Measurements from ENCODE around the gene KIRREL1.
"Not testable (repeated sequence)": the region's sequence is repeated elsewhere in the genome, so short reads cannot be mapped to it uniquely, and the experiment has no call there.

The KIRREL1 gene

DNA sequence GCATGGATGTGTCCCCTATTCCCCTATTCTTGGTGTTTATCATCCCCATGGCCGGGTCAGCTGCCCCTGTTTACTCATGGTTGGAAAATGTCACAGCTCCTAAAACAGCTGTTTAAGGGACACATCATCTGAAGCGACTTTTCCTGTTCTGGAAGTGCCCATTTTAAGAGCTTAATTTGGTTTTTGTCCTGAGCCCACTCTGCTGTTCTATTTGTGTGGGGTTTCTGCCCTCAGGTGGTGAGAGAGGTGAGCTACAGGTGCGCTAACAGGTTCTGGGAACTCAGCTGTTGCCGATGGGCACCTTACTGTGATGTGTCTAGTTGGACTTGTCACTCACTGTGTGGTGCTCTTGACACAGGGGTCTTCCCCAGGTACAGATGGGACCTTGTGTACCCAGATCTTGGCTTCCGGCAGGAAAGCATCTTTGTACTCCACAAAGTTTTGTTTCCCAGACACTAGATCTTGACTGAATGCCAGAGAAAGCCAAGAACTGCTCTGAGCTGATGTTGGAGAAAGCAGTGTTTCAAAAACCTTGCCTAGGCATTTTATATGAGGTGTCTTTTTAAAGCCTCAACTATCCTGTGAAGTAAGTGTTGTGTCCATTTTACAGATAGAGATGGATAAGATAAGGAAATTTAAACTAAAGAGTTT lies 128.3 kb downstream of the KIRREL1 start:
- no peaks in the 10 kb centered on the region for H3K9me3 ChIP-seq (ENCODE audit: control extremely low read depth in 1 of 5, control insufficient read depth in 4 of 5, insufficient read depth in 2 of 5, low read depth in 1 of 5, low read length in 4 of 5)
- no peaks in the 10 kb centered on the region for H3K36me3 ChIP-seq (ENCODE audit: control insufficient read depth in 4 of 4, insufficient read depth in 4 of 4, low read length in 3 of 4)
- peaks cover 0 to 16% (median 10%) of the 10 kb centered on the region in 5 experiments for H3K27me3 ChIP-seq (replicated peaks in 2 of 5; ENCODE audit: control insufficient read depth in 4 of 5, insufficient read depth in 5 of 5, low read length in 4 of 5)
- 40% methylated on average over 5 of the region's 5 CpGs for WGBS (ENCODE audit: insufficient coverage)
- no peak overlapping the region for H3K4me3 ChIP-seq (ENCODE audit: control insufficient read depth in 1 of 7, extremely low read depth in 1 of 7, insufficient read depth in 4 of 7, low read depth in 2 of 7, low read length in 6 of 7)
- peaks cover 0 to 15% (median 10%) of the 10 kb centered on the region in 4 experiments for H3K4me1 ChIP-seq (ENCODE audit: control extremely low read depth in 1 of 4, control insufficient read depth in 4 of 4, insufficient read depth in 4 of 4, low read length in 3 of 4)
- no peak overlapping the region for H3K27ac ChIP-seq (ENCODE audit: insufficient read depth in 1 of 2, low read depth in 1 of 2, low read length in 2 of 2, poor library complexity in 1 of 2, severe bottlenecking in 2 of 2)
- POLR2A ChIA-PET: no interaction called here
- CTCF ChIA-PET: interaction anchor here (0.5 to 18.9 kb wide), 15 partner anchors 9 to 616 kb away, joined by 3 to 418 read pairs (median 5); partner anchors contain the start of gene KIRREL1
- peak; percentile 40 to 63 (median 59) for DNase-seq

DNA sequence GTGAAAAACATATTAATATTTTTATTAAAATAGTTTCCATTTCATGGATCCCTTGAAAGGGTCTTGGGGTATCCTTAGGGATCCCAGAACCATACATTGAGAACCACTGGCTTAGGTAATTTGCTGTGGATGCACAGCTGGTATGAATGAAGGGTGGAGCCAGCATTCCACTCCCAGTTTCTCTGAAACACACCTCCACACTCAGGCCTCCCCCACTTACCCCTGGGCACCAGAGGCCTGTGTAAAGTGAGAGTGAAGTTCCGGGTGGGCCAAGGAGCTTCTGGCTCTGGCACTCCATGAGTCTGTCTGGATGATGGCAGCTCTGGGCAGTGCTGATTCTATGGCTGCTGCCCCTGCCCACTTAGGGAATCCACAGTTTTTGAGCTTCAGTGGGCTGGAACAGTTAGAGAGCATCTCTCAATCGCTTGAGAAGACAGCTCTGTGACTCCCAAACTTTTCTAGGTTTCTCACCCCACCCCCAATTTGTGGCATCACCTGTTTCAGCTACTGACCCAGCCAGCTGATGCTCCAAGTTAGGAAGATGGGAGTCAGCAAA lies 129.5 kb downstream of the KIRREL1 start:
- Histone ChIP-seq H3K27me3 (replicated peaks in 2 of 5; ENCODE audit: control insufficient read depth in 4 of 5, insufficient read depth in 5 of 5, low read length in 4 of 5) (peaks cover 0 to 14% (median 10%) of the 10 kb centered on the region in 5 experiments), H3K4me1 (ENCODE audit: control extremely low read depth in 1 of 4, control insufficient read depth in 4 of 4, insufficient read depth in 4 of 4, low read length in 3 of 4) (peaks cover 0 to 13% (median 8%) of the 10 kb centered on the region in 4 experiments), H3K9me3 (ENCODE audit: control extremely low read depth in 1 of 5, control insufficient read depth in 4 of 5, insufficient read depth in 2 of 5, low read depth in 1 of 5, low read length in 4 of 5) (no peaks in the 10 kb centered on the region), H3K27ac (ENCODE audit: insufficient read depth in 1 of 2, low read depth in 1 of 2, low read length in 2 of 2, poor library complexity in 1 of 2, severe bottlenecking in 2 of 2) (no peak overlapping the region), H3K36me3 (ENCODE audit: control insufficient read depth in 4 of 4, insufficient read depth in 4 of 4, low read length in 3 of 4) (no peaks in the 10 kb centered on the region), H3K4me3 (ENCODE audit: control insufficient read depth in 1 of 7, extremely low read depth in 1 of 7, insufficient read depth in 4 of 7, low read depth in 2 of 7, low read length in 6 of 7) (no peak overlapping the region)
- 100% methylated on average over 2 of the region's 2 CpGs for WGBS (ENCODE audit: insufficient coverage)
- CTCF ChIA-PET: interaction anchor here (0.9 to 18.9 kb wide), 15 partner anchors 10 to 544 kb away, joined by 3 to 418 read pairs (median 4); partner anchors contain the start of gene KIRREL1
- POLR2A ChIA-PET: interaction anchor here (0.5 kb wide), 1 partner anchor 11 kb away, joined by 3 read pairs; no protein-coding TSS in a partner anchor
- DNase-seq: no peak

DNA sequence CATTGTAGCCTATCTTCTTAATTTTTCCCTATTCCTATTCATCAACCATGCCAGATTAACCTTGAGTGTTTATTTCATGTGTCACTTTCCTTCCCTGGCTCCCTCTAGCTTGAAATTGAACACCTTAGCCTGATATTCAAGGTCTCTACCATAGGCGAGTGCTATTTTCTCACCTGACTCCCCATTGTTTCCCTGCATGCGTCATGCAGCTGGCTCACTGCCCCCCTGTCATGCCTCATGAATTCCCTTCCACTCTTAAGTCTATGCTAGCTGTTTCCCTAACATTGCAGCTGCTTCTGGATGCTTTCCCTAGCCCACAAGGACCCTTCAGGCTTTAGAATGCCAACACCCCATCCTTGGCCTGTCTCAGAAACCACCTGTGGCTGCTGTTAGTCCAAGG lies 130.6 kb downstream of the KIRREL1 start:
- Histone ChIP-seq H3K27ac (ENCODE audit: insufficient read depth in 1 of 2, low read depth in 1 of 2, low read length in 2 of 2, poor library complexity in 1 of 2, severe bottlenecking in 2 of 2) (no peak overlapping the region), H3K9me3 (ENCODE audit: control extremely low read depth in 1 of 5, control insufficient read depth in 4 of 5, insufficient read depth in 2 of 5, low read depth in 1 of 5, low read length in 4 of 5) (no peaks in the 10 kb centered on the region), H3K4me3 (ENCODE audit: control insufficient read depth in 1 of 7, extremely low read depth in 1 of 7, insufficient read depth in 4 of 7, low read depth in 2 of 7, low read length in 6 of 7) (no peak overlapping the region), H3K27me3 (replicated peaks in 2 of 5; ENCODE audit: control insufficient read depth in 4 of 5, insufficient read depth in 5 of 5, low read length in 4 of 5) (peaks cover 0 to 11% (median 8%) of the 10 kb centered on the region in 5 experiments), H3K4me1 (ENCODE audit: control extremely low read depth in 1 of 4, control insufficient read depth in 4 of 4, insufficient read depth in 4 of 4, low read length in 3 of 4) (peaks cover 0 to 6% (median 4%) of the 10 kb centered on the region in 4 experiments), H3K36me3 (ENCODE audit: control insufficient read depth in 4 of 4, insufficient read depth in 4 of 4, low read length in 3 of 4) (no peaks in the 10 kb centered on the region)
- WGBS (ENCODE audit: insufficient coverage): 100% methylated on average over 2 of the region's 2 CpGs
- POLR2A ChIA-PET: no interaction called here
- no peak for DNase-seq
- CTCF ChIA-PET: interaction anchor here (0.6 to 18.9 kb wide), 17 partner anchors 8 to 545 kb away, joined by 3 to 418 read pairs (median 5); partner anchors contain the start of gene KIRREL1

DNA sequence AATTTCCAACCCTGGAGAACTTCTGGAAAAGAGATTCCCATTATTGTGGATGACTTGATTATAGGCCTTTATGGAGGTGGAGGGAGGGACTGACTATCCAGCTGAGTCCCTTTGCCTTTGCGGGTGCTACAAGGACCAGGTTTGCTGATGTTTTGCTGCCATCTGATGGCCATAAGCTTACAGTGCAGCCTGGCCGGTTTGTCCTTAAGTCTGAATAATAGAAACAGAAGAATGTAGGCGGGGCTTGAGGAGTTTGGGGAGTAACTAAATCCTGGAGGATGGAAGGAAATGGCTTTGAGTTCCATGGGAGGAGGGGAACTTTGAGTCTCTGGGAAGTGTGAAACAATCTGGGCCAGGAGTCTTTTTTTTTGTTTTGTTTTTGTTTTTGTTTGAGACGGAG lies 131.6 kb downstream of the KIRREL1 start:
- H3K27me3 ChIP-seq (replicated peaks in 2 of 5; ENCODE audit: control insufficient read depth in 4 of 5, insufficient read depth in 5 of 5, low read length in 4 of 5): peaks cover 0 to 11% (median 4%) of the 10 kb centered on the region in 5 experiments
- no peak overlapping the region for H3K27ac ChIP-seq (ENCODE audit: insufficient read depth in 1 of 2, low read depth in 1 of 2, low read length in 2 of 2, poor library complexity in 1 of 2, severe bottlenecking in 2 of 2)
- H3K4me1 ChIP-seq (ENCODE audit: control extremely low read depth in 1 of 4, control insufficient read depth in 4 of 4, insufficient read depth in 4 of 4, low read length in 3 of 4): peaks cover 0 to 6% (median 4%) of the 10 kb centered on the region in 4 experiments
- H3K9me3 ChIP-seq (ENCODE audit: control extremely low read depth in 1 of 5, control insufficient read depth in 4 of 5, insufficient read depth in 2 of 5, low read depth in 1 of 5, low read length in 4 of 5): no peaks in the 10 kb centered on the region
- H3K4me3 ChIP-seq (ENCODE audit: control insufficient read depth in 1 of 7, extremely low read depth in 1 of 7, insufficient read depth in 4 of 7, low read depth in 2 of 7, low read length in 6 of 7): no peak overlapping the region
- WGBS (ENCODE audit: insufficient coverage): 0% methylated on average over 3 of the region's 4 CpGs
- POLR2A ChIA-PET: interaction anchor here (0.6 kb wide), 1 partner anchor 10 kb away, joined by 3 read pairs; no protein-coding TSS in a partner anchor
- H3K36me3 ChIP-seq (ENCODE audit: control insufficient read depth in 4 of 4, insufficient read depth in 4 of 4, low read length in 3 of 4): no peaks in the 10 kb centered on the region
- peak; percentile 87 to 93 (median 90) for DNase-seq
- CTCF ChIA-PET: interaction anchor here (0.6 to 18.9 kb wide), 19 partner anchors 9 to 951 kb away, joined by 3 to 418 read pairs (median 5); partner anchors contain the start of genes AIM2 and KIRREL1

DNA sequence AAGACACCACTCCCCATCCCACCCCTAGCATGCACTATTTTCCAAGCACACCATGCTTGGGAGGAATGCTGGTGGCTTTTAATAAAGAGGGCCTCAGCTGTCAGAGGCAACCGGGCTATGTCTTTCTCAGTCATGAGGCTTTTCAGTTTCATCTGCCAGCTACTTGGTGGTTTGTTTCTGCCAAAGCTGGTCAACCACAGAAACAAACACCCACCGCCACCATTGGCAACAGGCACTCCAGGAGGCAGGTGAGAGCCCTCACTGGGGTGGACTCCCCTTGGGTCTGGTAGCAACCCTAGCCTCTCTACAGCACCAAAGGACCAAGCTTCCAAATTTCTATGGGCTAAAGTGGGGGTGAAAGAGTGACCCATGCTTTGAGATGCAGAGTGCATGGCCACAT lies 133.0 kb downstream of the KIRREL1 start:
- WGBS (ENCODE audit: insufficient coverage): no CpG with 5 or more reads among the region's 2 CpGs
- Histone ChIP-seq H3K4me1 (ENCODE audit: control extremely low read depth in 1 of 4, control insufficient read depth in 4 of 4, insufficient read depth in 4 of 4, low read length in 3 of 4) (peaks cover 0 to 6% (median 4%) of the 10 kb centered on the region in 4 experiments), H3K27me3 (replicated peaks in 2 of 5; ENCODE audit: control insufficient read depth in 4 of 5, insufficient read depth in 5 of 5, low read length in 4 of 5) (peaks cover 0 to 9% (median 0%) of the 10 kb centered on the region in 5 experiments), H3K9me3 (ENCODE audit: control extremely low read depth in 1 of 5, control insufficient read depth in 4 of 5, insufficient read depth in 2 of 5, low read depth in 1 of 5, low read length in 4 of 5) (no peaks in the 10 kb centered on the region), H3K36me3 (ENCODE audit: control insufficient read depth in 4 of 4, insufficient read depth in 4 of 4, low read length in 3 of 4) (no peaks in the 10 kb centered on the region), H3K4me3 (ENCODE audit: control insufficient read depth in 1 of 7, extremely low read depth in 1 of 7, insufficient read depth in 4 of 7, low read depth in 2 of 7, low read length in 6 of 7) (no peak overlapping the region), H3K27ac (ENCODE audit: insufficient read depth in 1 of 2, low read depth in 1 of 2, low read length in 2 of 2, poor library complexity in 1 of 2, severe bottlenecking in 2 of 2) (no peak overlapping the region)
- ChIA-PET POLR2A (interaction anchor here (0.6 kb wide), 1 partner anchor 102 kb away, joined by 7 read pairs; no protein-coding TSS in a partner anchor), CTCF (interaction anchor here (10.9 to 18.9 kb wide), 3 partner anchors 31 to 161 kb away, joined by 132 to 418 read pairs (median 174); partner anchors contain the start of gene KIRREL1)
- DNase-seq: peak in 2 of 3 donors; percentile 58 to 62

DNA sequence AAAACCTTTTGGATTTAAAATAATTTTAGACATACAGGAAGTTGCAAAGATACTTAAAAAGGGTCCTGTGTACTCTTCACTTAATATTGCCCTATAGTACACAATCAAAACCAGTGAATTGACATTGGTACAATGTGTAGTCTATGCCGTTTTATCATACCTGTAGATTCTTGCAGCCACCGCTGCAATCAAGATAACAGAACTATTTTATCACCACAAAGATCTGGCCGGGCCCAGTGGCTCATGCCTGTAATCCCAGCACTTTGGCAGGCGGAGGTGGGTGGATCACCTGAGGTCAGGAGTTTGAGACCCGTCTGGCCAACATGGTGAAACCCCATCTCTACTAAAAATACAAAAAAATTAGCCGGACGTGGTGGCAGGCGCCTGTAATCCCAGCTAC lies 135.1 kb downstream of the KIRREL1 start:
- POLR2A ChIA-PET; H3K27me3 ChIP-seq (replicated peaks in 2 of 5; ENCODE audit: control insufficient read depth in 4 of 5, insufficient read depth in 5 of 5, low read length in 4 of 5); DNase-seq; H3K4me3 ChIP-seq (ENCODE audit: control insufficient read depth in 1 of 7, extremely low read depth in 1 of 7, insufficient read depth in 4 of 7, low read depth in 2 of 7, low read length in 6 of 7); H3K27ac ChIP-seq (ENCODE audit: insufficient read depth in 1 of 2, low read depth in 1 of 2, low read length in 2 of 2, poor library complexity in 1 of 2, severe bottlenecking in 2 of 2); H3K9me3 ChIP-seq (ENCODE audit: control extremely low read depth in 1 of 5, control insufficient read depth in 4 of 5, insufficient read depth in 2 of 5, low read depth in 1 of 5, low read length in 4 of 5); H3K4me1 ChIP-seq (ENCODE audit: control extremely low read depth in 1 of 4, control insufficient read depth in 4 of 4, insufficient read depth in 4 of 4, low read length in 3 of 4); H3K36me3 ChIP-seq (ENCODE audit: control insufficient read depth in 4 of 4, insufficient read depth in 4 of 4, low read length in 3 of 4): not testable (repeated sequence)
- CTCF ChIA-PET: interaction anchor here (0.7 to 18.9 kb wide), 5 partner anchors 9 to 163 kb away, joined by 3 to 418 read pairs (median 5); no protein-coding TSS in a partner anchor
- 80% methylated on average over 1 of the region's 8 CpGs for WGBS (ENCODE audit: insufficient coverage)

DNA sequence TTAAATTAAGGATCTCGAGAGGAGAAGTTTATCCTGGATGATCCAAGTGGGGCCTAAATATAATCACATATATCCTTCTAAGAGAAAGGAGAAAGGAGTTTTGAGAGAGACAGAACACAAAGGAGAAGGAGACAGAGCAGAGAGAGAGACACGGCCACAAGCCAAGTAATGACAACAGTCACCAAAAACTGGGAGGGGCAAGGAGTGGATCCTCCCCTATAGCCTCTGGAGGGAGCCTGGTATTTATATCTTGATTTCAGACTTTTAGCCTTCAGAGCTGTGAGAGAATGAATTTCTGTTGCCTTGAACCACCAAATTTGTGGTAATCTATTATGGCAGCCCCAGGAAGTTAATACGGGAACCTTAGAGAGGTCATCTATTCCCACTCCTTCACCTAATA lies 137.8 kb downstream of the KIRREL1 start:
- no peak overlapping the region for H3K4me3 ChIP-seq (ENCODE audit: control insufficient read depth in 1 of 7, extremely low read depth in 1 of 7, insufficient read depth in 4 of 7, low read depth in 2 of 7, low read length in 6 of 7)
- CTCF ChIA-PET: no interaction called here

More for the DNA sequence above, 137.8 kb downstream of the KIRREL1 start:
- no peak overlapping the region for H3K27ac ChIP-seq (ENCODE audit: insufficient read depth in 1 of 2, low read depth in 1 of 2, low read length in 2 of 2, poor library complexity in 1 of 2, severe bottlenecking in 2 of 2)
- 100% methylated on average over 1 of the region's 3 CpGs for WGBS (ENCODE audit: insufficient coverage)
- no peaks in the 10 kb centered on the region for H3K9me3 ChIP-seq (ENCODE audit: control extremely low read depth in 1 of 5, control insufficient read depth in 4 of 5, insufficient read depth in 2 of 5, low read depth in 1 of 5, low read length in 4 of 5)
- DNase-seq: no peak
- POLR2A ChIA-PET: no interaction called here
- peaks cover 0 to 6% (median 3%) of the 10 kb centered on the region in 4 experiments for H3K4me1 ChIP-seq (ENCODE audit: control extremely low read depth in 1 of 4, control insufficient read depth in 4 of 4, insufficient read depth in 4 of 4, low read length in 3 of 4)
- no peaks in the 10 kb centered on the region for H3K27me3 ChIP-seq (replicated peaks in 2 of 5; ENCODE audit: control insufficient read depth in 4 of 5, insufficient read depth in 5 of 5, low read length in 4 of 5)
- H3K36me3 ChIP-seq (ENCODE audit: control insufficient read depth in 4 of 4, insufficient read depth in 4 of 4, low read length in 3 of 4): no peaks in the 10 kb centered on the region
